Measurements from ENCODE around the gene USH1C.

GRCh38 chr11:17449158-17449557 is 95.1 kb downstream of the USH1C start:
- TF ChIP-seq POLR2A (IDR thresholded peaks at IDR 0.05; ENCODE audit: low read depth, low read length) (no peak), POLR2AphosphoS5 (IDR thresholded peaks at IDR 0.05; ENCODE audit: low read depth, low read length) (no peak), TAF1 (IDR thresholded peaks at IDR 0.05; ENCODE audit: borderline replicate concordance, low read depth, low read length) (no peak)
